SK-N-SH (cell line): ENCODE results near the gene NPY1R. TPM values are rescaled to one million over a fixed set of nuclear protein-coding genes. Genes with fewer than 3 reads are reported as not detected.

ENCODE experiments used
- CTCF ChIA-PET: fragments of 300-600, 350-600 bp; formaldehyde crosslinking; extraction: SDS; loops from one replicate; lab custom pipeline; 2021; lab: Yijun Ruan, JAX
- POLR2A ChIA-PET: fragments of 350-600 bp; sonication (Branson Sonifier 250); formaldehyde crosslinking; extraction: SDS; loops from one replicate; lab custom pipeline; 2020; ENCODE audit warnings: antibody characterized with exemption, inconsistent platforms; lab: Yijun Ruan, JAX
- DNase-seq: peaks from one replicate; pipeline ENCODE4 v3.0.0; 2012
- H2AFZ ChIP-seq: fragments of 200-600 bp; sonication (generic); 2 replicates; pipeline ENCODE4 v1.8.1; 2016; ENCODE audit warnings: antibody characterized with exemption, mild to moderate bottlenecking, low read depth
- H3F3A ChIP-seq: fragments of 200-600 bp; sonication (generic); replicated peaks from 2 replicates; pipeline ENCODE3; 2016; ENCODE audit warnings: antibody characterized with exemption, mild to moderate bottlenecking; ENCODE audit not compliant: insufficient read depth
- H3K27ac ChIP-seq, 2 experiments: fragments of 200-500 bp in 1 of 2; fragments of 200-600 bp in 1 of 2; sonication (Bioruptor generic) in 1 of 2; sonication (generic), shearing (Covaris generic) in 1 of 2; 2 replicates each; pipeline versions ENCODE4 v1.5.1 to v1.6.1; 2014 to 2016; ENCODE audit warnings: low read depth in 2 of 2, inconsistent platforms in 1 of 2, low read length in 1 of 2, mild to moderate bottlenecking in 1 of 2, mixed read lengths in 1 of 2
- H3K27me3 ChIP-seq: fragments of 200-600 bp; sonication (generic), shearing (Covaris generic); 2 replicates; pipeline ENCODE4 v1.6.1; 2016; ENCODE audit warnings: mixed run types; ENCODE audit not compliant: insufficient read depth
- H3K36me3 ChIP-seq, 2 experiments: fragments of 200-500 bp in 1 of 2; fragments of 200-600 bp in 1 of 2; sonication (Bioruptor generic) in 1 of 2; sonication (generic) in 1 of 2; replicated peaks in 1 of 2; 2 replicates each; pipeline versions ENCODE3 to v1.5.1; 2014 to 2016; ENCODE audit warnings: low read length in 1 of 2, mild to moderate bottlenecking in 1 of 2; ENCODE audit not compliant: insufficient read depth in 2 of 2, control insufficient read depth in 1 of 2
- H3K4me1 ChIP-seq, 2 experiments: fragments of 200-500 bp in 1 of 2; fragments of 200-600 bp in 1 of 2; sonication (Bioruptor generic) in 1 of 2; sonication (generic), shearing (Covaris generic) in 1 of 2; 2 replicates each; pipeline versions ENCODE4 v1.5.1 to v1.6.1; 2014 to 2016; ENCODE audit warnings: low read depth in 1 of 2, low read length in 1 of 2, mixed run types in 1 of 2; ENCODE audit not compliant: insufficient read depth in 2 of 2, control insufficient read depth in 1 of 2
- H3K4me2 ChIP-seq: fragments of 200-600 bp; sonication (generic), shearing (Covaris generic); 2 replicates; pipeline ENCODE4 v1.6.1; 2017; ENCODE audit warnings: mixed run types
- H3K4me3 ChIP-seq, 2 experiments: fragments of 200-500 bp in 1 of 2; fragments of 200-600 bp in 1 of 2; sonication (Bioruptor generic) in 1 of 2; sonication (generic), shearing (Covaris generic) in 1 of 2; 2 replicates each; pipeline versions ENCODE4 v1.5.1 to v1.8.1; 2014 to 2016; ENCODE audit warnings: low read depth in 2 of 2, inconsistent platforms in 1 of 2, low read length in 1 of 2, mild to moderate bottlenecking in 1 of 2, mixed read lengths in 1 of 2, moderate library complexity in 1 of 2
- H3K79me2 ChIP-seq: fragments of 200-600 bp; sonication (generic); 2 replicates; pipeline ENCODE4 v1.8.1; 2017; ENCODE audit warnings: mild to moderate bottlenecking; ENCODE audit not compliant: insufficient read depth
- H3K9ac ChIP-seq: fragments of 200-600 bp; sonication (generic); 2 replicates; pipeline ENCODE4 v1.6.1; 2017; ENCODE audit warnings: mixed run types
- H3K9me2 ChIP-seq: fragments of 200-600 bp; sonication (generic); 2 replicates; pipeline ENCODE4 v1.6.1; 2017; ENCODE audit warnings: mixed run types
- H3K9me3 ChIP-seq: fragments of 200-600 bp; sonication (generic); 2 replicates; pipeline ENCODE4 v1.6.1; 2017; ENCODE audit warnings: mixed run types, mild to moderate bottlenecking, moderate library complexity
- H4K20me1 ChIP-seq: fragments of 200-600 bp; sonication (generic); 2 replicates; pipeline ENCODE4 v1.6.1; 2017; ENCODE audit warnings: mild to moderate bottlenecking, mixed run types; ENCODE audit not compliant: insufficient read depth
- EZH2phosphoT487 ChIP-seq: fragments of 200-600 bp; sonication (generic); IDR thresholded peaks from 2 replicates; pipeline ENCODE4 v1.6.1; 2017; ENCODE audit warnings: low read depth, mixed run types, mild to moderate bottlenecking, antibody characterized with exemption, moderate library complexity, borderline replicate concordance
- FOSL2 ChIP-seq: IDR thresholded peaks from 2 replicates; pipeline ENCODE4 v1.4.0; 2012; ENCODE audit warnings: low read depth, mild to moderate bottlenecking, moderate library complexity, borderline replicate concordance
- MEF2A ChIP-seq: IDR thresholded peaks from 2 replicates; pipeline ENCODE4 v1.4.0; 2012; ENCODE audit warnings: low read depth, borderline replicate concordance
- NRF1 ChIP-seq: IDR thresholded peaks from 2 replicates; pipeline ENCODE4 v1.6.1; 2012; ENCODE audit warnings: low read depth, mild to moderate bottlenecking, low read length
- RAD21 ChIP-seq: IDR thresholded peaks from 2 replicates; pipeline ENCODE4 v1.6.1; 2012; ENCODE audit warnings: mild to moderate bottlenecking, low read length
- RFX5 ChIP-seq: IDR thresholded peaks from 2 replicates; pipeline ENCODE4 v1.6.1; 2012; ENCODE audit warnings: mild to moderate bottlenecking, improper control_type of control experiment, low read length
- WGBS: methylation state at CpG from one replicate; pipeline ENCODE4 v1.1.6; 2017; ENCODE audit warnings: low lambda C conversion rate; 5-methylcytosine and 5-hydroxymethylcytosine counted together
- polyA plus RNA-seq, 3 experiments: library from polyadenylated mRNA; depleted of rRNA; stranded (reverse); fragments of >200 nt; gene quantifications; 2 replicates each; pipeline ENCODE4 v1.2.3, GENCODE V29; 2012

The NPY1R gene
- polyA plus RNA-seq, 1 of the 3 experiments (the other 2 are of a cell fraction) = not detected

GRCh38 chr4:163274861-163275260, 57.5 kb downstream of the NPY1R start:
- 6% methylated on average over 3 of the region's 3 CpGs for WGBS
- POLR2A ChIA-PET = no interaction called here

More at GRCh38 chr4:163274861-163275260, 57.5 kb downstream of the NPY1R start:
- no peak for DNase-seq
- H2AFZ ChIP-seq = no peak overlapping the region
- no peak overlapping the region for H3K27ac ChIP-seq
- no peak for TF ChIP-seq EZH2phosphoT487
- TF ChIP-seq MEF2A = no peak
- TF ChIP-seq RFX5 = no peak
- TF ChIP-seq RAD21 = no peak
- no peak for TF ChIP-seq FOSL2
- TF ChIP-seq NRF1 = no peak
- no peaks in the 10 kb centered on the region for H3K9me3 ChIP-seq
- no peaks in the 10 kb centered on the region for H3K9me2 ChIP-seq
- H3F3A ChIP-seq = no peaks in the 10 kb centered on the region
- no peaks in the 10 kb centered on the region for H3K79me2 ChIP-seq
- H3K4me1 ChIP-seq = no peaks in the 10 kb centered on the region
- CTCF ChIA-PET = no interaction called here
- H3K4me3 ChIP-seq = no peak overlapping the region
- H3K4me2 ChIP-seq = no peak overlapping the region
- H3K9ac ChIP-seq = no peak overlapping the region
- H3K36me3 ChIP-seq = no peaks in the 10 kb centered on the region
- H3K27me3 ChIP-seq = no peaks in the 10 kb centered on the region
- H4K20me1 ChIP-seq = no peaks in the 10 kb centered on the region

Other genes with a start within 250 kb of the NPY1R start
- 5.6 and 5.8 TPM in 2 replicates for gene NAF1, start 165.7 kb downstream of the NPY1R start, polyA plus RNA-seq (2012; rRNA removed)
- not detected in 2 replicates for gene NPY5R, start 11.3 kb upstream of the NPY1R start, polyA plus RNA-seq (2012; rRNA removed)
- not detected in 2 replicates for gene TKTL2, start 141.2 kb upstream of the NPY1R start, polyA plus RNA-seq (2012; rRNA removed)
- 10.0 and 10.6 TPM in 2 replicates for gene TMA16, start 162.1 kb upstream of the NPY1R start, polyA plus RNA-seq (2012; rRNA removed)